ENCODE data around the gene NINJ1.

DNA sequence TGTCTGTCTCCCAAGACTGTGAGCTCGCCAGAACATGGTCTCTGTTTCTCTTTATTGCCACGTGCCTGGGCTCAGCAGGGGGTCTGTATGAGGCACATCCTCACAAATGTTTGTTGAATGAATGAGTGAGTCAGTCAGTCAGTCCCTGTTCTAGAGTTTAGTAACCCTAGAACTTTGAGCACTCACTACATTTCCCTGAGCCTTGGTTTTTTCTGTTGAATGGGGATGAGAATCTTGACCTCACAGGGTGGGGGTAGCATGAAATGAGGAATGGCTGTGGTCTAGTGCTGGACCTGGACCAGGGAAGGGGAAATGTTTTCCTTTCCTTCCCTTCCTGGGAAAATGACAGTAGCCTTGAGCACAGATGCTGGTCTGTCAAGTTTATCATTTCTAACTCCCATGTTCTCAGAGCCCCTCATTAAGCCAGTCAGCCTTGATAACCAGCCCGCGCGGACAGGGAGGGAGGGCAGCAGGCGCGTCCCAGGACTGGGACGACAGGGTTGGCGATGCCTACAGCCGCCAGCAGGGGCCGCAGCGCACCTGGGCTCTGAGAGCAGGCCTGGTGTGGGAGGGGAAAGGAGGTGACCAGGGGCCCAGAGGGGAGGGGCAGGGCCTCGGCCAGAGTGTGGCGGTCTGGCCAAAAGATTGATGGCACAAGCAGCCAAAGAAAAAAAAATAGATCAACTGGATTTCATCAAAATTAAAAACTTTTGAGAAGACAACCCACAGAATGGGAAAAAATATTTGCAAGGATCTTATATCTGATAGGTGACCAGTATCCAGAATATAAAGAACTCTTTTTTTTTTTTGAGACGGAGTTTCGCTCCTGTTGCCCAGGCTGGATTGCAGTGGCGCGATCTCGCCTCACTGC lies 25.8 kb upstream of the NINJ1 start:
- TF ChIP-seq, protein P1, sequence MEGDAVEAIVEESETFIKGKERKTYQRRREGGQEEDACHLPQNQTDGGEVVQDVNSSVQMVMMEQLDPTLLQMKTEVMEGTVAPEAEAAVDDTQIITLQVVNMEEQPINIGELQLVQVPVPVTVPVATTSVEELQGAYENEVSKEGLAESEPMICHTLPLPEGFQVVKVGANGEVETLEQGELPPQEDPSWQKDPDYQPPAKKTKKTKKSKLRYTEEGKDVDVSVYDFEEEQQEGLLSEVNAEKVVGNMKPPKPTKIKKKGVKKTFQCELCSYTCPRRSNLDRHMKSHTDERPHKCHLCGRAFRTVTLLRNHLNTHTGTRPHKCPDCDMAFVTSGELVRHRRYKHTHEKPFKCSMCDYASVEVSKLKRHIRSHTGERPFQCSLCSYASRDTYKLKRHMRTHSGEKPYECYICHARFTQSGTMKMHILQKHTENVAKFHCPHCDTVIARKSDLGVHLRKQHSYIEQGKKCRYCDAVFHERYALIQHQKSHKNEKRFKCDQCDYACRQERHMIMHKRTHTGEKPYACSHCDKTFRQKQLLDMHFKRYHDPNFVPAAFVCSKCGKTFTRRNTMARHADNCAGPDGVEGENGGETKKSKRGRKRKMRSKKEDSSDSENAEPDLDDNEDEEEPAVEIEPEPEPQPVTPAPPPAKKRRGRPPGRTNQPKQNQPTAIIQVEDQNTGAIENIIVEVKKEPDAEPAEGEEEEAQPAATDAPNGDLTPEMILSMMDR (IDR thresholded peaks at IDR 0.05 in 4 of 5, conservative IDR thresholded peaks at IDR 0.05 in 1 of 5) = peak; percentile 96 to 99 (median 97)
- TF ChIP-seq POLR2A (IDR thresholded peaks at IDR 0.05) = no peak
